Amniotic epithelial cell (primary cell): Measurements from ENCODE around the gene SPI1.
"Not testable (repeated sequence)": the region's sequence is repeated elsewhere in the genome, so short reads cannot be mapped to it uniquely, and the experiment has no call there.

Experiments
- DNase-seq: peaks from one replicate; pipeline ENCODE4 v3.0.0-alpha.2; 2010; ENCODE audit warnings: low read depth

Gene SPI1

DNA sequence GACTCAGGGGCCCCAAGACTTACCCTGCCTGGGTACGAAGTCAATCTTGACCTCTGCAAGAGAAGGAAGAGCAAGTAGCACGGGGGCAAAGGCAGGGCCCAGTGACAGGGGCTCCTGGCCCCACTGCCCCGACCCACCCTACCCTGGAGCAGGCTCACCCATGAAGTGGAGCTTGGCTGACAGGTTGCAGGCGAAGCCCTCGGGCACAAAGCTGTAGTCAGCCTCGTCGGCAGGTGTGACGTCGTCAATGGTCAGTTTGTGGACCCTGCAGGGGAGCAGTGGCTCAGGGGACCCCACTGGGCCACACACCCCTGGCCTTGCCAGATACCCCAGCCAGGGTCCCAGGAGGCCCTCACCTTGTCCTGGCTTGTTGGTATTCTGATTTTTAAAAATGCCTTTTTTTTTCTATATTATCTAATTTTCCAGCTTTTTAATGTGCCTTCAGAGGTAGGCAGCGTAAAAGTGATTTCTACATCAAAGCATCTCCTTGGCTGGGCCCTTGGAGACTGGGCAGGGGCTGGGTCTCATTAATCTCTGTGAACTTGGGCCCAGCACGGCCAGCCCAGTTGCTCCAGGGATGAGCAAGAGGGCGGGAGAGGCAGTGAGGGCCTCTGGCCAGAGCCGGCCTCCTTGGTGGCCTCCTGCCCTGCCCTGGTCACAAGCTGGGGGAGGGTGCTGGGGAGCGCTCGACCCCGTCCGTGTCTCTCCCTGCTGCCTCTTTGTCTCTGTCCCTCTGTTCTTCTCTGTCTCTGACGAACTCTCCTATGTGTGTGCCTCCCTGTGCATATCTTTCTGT is 37.2 kb downstream of the SPI1 start:
- DNase-seq = no peak

DNA sequence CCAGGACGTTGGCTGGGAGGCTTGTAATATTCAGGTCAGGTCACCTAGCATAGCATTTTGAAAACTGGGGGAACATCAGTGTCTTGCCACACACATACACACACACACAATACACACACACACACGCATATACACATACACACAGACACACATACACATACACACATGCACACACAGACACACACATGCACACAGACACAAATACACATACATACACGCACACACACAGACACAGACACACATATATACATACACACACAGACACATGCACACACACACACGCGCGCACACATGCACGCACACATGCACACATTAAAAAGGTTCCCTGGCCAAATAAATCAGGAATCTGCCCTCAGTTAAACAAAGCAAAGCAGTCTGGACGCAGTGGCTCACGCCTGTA is 38.3 kb downstream of the SPI1 start:
- DNase-seq = no peak

DNA sequence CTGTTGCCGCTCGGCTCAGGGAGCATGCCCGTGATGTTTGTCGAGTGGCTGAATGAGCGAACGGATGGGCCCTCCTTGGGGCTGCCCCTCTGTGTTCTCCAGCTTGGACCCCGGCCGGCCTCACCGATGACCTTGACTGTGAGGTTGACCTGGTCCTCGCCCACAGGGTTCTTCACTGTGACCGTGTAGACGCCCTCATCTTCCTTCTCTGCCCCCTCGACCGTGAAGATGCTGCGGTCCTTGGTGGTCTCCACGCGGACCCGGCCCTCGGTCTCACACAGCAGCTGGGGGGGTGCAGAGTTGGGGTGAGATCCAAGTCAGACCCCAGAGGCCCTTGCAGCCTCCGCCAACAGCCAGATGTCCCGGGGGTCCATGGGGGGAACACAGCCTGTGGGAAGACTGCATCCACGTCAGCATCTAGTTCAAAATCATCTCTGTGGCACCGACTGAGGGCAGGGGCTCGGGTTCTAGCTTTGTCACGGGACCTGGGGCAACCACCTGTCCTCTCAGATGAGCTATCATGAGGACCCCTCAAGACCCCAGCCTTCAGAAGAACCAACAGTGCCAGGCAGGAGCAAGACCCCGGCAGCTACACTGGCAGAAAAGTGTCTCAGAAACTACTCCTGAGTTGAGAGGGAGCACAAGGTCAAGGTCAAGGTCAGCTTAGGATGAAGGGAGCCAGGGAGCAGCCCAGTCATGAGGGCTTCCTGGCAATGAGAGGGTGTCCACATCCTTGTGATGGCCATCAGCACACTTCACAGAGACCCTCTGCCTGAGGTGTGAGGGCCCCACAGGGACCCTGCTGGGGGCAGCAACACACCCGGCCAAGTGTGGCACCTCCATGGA is 39.7 kb downstream of the SPI1 start:
- DNase-seq = no peak

DNA sequence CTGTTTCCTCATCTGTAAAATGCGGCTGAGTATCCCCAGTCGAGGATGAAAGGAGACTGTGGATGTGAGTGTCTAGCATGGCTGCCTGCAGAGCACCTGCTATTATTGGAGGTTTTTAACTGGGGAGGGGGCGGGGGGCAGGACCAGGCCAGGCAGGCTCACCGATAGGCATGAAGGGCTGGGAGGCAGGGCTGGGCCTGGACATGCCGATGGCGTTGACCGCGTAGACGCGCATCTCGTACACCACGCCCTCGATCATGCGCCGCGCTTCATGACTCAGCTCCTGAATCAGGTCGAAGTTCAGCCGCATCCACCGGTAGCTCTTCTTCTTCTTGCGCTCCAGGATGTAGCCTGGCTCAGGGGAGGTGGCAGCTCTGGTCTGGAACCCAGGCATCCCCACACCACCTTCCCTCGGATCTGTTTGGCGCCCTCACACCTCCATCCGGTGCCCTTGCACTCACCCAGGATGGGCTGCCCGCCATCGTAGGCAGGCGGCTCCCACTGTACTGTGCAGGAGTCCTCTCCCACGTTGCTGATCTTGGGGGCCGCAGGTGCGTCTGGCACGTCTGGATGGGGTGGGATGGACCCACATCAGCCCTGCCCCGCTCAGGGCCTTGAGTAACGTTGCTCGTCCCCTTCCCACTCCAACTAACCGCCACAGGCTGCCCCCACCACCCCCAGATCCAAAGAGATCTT is 41.0 kb downstream of the SPI1 start:
- DNase-seq = no peak

DNA sequence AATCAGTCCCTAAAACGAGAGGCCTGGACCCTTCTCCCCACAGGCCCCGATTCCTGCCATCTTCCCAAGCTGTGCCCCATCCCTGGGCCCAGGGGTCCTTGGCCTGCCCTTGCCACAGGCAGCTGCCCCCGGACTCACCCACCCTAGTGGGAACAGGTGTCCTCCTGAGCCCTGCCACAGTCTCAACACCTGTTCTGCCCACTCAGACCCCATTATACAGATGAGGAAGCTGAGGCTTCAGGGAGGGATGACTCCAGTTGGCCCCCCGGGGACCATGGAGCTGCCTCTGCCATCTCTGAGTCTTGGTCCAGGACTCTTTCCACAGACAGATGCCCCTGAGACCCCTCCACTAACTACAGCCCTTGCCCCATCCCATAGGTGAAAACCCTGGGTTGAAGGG is 41.8 kb downstream of the SPI1 start:
- no peak for DNase-seq

DNA sequence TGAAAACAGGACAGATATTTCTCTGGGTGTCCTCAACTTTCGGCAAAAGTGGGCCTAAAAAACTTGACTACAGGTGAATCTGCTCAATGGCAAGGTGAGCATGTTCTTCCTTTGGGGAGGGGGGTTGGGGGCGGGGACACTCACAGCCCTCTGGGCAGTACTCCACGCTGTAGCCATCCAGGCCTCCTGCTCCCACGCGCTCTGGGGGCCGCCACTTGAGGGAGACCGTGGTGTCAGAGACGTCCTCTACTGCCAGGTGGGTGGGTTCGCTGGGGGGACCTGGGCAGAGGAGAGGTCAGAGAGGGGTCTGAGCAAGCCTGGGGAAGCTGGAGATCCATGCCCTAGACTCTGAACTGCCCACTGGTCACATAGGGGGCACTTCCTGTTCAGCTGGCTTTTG is 42.6 kb downstream of the SPI1 start:
- DNase-seq = no peak

DNA sequence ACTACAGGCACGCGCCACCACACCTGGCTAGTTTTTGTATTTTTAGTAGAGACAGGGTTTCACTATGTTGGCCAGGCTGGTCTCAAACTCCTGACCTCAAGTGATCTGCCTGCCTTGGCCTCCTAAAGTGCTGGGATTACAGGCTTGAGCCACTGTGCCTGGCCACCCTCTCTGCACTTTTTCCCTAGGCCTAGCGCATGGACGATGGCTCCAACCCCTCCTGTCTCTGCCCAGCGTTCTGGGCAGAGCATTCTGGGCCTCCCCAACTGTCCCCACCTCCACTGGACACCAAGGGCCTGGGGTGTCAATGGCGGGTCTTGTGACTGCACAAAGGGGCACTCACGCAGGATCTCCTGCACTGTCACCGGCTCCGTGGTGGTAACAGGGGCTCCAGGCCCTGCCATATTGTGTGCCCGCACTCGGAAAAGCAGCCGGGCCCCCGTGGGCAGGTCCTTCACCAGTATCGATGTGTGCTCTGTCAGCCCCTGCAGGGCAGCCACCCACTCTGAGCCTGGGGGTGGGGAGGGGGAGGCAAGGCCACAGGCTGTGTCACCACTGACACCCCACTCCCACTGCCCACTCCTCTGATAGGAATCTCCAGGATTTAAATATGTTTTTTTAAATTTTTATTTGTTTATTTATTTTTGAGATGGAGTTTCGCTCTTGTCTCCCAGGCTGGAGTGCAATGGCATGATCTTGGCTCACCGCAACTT is 43.5 kb downstream of the SPI1 start:
- DNase-seq = not testable (repeated sequence)

DNA sequence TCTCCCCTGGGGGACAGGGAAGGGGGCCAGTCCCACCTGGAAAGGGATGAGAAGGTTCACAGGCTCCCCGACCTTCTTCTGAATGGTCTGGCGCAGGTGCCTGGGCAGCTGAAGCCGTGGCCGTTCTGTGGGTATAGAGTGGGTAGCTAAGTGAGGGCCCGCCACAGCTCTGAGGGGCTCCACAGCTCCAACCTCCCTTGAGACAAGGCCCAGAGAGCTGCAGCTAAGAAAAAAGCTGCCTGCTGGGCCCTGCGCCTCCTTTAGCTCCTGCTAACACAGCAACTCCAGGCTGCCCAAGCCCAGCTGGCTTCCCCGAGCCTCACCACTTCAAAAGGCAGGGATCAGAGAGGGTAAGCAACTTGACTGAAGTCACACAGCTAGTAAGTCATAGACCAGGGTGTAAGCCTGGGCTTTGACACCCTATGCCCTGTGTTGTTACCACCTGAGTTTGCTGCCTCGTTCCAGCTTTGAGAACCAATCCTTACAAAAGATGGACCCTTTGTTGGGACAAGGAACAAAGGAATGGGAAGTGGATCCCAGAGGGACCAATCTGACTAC is 44.4 kb downstream of the SPI1 start:
- DNase-seq = no peak

DNA sequence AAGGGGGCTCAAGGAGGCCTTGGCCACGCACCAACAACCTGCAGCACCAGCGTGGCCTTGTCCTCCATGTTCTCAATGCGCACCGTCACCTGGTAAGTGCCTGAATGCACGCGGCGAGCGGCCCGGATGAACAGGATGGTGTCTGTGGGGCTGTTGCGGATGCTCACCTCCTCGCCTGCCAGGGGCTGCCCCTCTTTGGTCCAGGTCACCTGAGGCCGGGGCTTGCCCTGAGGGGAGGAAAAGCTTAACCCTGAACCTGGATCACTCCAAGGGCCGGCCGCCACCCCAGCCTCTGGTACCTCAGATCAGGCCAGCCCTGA is 44.9 kb downstream of the SPI1 start:
- no peak for DNase-seq

DNA sequence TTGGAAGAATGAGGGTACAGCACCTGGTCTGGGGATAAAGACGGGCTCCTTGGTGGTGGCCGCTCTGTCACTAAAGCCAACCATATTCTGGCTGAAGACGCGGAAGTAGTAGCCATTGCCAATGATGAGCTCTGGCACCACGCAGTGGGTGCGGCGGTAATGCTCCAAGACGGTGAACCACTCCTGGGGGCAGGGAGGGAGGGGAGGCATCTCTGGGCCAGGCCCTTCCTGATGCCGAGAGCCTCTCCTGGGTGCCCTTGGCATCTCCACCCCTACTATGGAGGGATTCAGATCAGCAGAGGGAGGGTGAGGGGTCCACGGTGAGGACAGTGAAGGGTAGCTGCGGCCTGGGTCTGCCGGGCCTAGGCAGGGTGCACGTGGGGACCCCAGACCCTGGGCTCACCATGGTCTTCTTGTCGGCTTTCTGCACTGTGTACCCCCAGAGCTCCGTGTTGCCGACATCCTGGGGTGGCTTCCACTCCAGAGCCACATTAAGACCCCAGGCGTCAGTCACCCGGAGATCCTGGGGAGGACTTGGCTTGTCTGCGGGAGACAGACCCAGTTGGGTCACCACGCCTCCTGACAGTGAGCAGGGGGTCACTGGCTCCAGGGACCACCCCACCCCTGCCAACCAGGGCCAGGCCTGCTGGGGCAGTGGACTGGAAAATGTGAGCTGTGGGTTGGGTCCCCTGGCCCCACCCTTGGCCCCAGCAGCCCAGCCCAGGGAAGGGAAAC is 45.4 kb downstream of the SPI1 start:
- no peak for DNase-seq

DNA sequence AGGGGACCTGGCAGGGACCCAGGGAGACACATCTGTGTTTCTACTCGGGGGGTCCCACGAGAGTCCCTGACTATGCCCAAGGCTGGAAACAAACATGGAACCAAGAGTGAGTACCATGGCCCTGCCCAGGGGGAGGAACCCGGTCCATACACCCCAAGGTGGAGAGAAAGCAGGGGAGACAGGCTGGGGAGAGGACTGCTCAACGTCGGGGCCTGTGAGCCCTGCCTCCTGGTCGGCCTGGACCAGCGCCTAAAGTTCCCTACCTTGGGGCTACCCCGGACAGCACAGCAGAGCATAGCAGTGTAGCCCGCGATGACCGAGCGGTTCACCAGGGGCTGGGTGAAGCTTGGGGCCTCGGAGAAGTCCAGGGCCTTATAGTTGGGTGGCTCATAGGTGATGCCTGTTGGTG is 46.0 kb downstream of the SPI1 start:
- no peak for DNase-seq

DNA sequence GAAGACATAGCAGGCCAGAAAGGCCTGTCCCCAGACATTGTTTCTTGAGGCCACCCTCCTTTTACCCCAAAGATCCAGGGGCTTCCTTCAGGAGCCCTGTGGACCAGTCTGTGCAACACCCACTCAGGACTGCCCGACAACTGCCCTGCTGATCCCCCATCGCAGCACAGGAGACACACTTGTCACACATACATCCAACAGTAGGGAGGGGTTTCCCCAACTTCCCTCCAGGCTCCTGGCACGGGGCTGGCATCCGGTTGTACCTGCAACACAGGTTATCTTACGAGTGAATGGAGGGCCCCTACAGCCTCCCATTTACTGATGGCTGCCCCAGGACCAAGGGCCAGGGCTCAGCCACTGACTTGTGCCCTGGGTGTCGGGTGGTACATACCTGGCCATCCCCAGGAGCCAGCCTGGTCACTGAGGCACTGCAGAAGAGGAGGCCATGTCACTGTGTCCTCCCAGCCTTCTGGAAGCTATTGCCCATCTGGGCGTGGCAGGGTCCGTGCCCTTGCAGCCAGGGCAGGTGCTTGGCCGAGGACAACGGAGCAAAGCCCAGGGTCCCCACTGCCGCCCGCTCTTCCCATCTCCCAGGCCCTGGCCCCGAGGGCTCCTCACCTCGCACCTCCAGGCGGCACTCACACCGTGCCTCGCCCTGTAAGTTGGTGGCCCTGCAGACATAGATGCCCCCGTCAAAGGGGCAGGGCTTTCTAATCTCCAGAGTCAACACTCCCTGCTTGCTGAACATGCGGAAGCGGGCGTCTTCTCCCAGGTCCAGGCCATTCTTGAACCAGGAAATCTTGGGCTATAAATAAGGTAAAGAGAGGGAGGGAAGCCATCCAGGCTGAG is 46.7 kb downstream of the SPI1 start:
- no peak for DNase-seq

DNA sequence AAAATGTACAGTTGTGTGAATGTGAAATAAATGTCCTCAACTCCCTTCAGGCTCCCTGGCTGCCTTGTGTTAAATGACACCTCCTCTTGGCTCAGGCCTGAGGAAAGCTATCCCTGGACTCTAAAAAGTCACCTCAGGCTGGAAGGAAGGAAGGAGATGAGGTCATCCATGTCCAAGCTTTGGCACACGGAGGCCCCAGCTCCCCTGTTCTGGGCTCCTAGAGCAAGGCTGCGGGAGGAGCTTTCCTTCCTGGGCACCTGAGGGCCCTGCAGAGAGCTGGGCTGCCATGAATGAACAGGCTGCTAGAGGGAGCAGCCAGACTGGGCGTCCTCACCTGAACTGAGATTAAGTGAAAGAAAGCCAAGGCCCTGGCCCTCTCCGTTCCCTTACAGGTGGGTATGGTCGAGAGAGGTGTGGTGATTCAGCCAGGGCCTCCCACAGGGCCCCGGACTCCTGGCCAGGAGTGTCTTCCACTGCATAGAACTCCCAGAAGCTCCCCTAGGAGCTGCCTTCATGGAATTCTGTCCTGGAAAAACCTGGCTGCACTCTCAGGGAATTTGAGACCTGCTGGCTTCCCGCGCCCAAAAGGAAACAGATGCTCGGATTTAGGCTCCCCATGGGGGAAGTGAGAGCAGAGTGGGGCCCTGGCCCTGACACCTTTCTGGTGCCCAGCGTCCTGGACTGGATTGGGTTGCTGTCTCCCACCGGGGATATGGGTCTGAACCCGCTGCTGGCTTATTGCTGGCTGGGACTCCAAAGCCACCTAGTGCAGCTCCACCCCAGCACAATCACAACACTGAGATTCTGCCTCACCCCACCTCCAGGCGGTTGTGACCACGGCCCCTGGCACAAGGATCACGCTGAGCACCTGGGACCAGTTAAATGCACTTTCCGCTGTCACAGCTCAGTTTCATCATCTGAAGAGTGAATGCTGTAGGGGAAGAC is 48.1 kb downstream of the SPI1 start:
- DNase-seq = no peak

DNA sequence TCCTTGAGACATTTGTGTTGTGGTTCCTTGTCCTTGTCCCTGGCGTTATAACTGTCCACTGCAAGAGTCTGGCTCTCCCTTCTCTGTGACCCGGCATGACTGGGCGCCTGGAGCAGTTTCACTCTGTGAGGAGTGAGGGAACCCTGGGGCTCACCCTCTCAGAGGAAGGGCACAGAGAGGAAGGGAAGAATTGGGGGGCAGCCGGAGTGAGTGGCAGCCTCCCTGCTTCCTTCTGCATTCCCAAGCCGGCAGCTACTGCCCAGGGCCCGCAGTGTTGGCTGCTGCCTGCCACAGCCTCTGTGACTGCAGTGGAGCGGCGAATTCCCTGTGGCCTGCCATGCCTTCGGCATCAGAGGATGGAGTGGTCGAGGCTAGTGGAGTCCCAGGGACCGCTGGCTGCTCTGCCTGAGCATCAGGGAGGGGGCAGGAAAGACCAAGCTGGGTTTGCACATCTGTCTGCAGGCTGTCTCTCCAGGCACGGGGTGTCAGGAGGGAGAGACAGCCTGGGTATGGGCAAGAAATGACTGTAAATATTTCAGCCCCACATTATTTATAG is 48.8 kb downstream of the SPI1 start:
- DNase-seq = no peak

DNA sequence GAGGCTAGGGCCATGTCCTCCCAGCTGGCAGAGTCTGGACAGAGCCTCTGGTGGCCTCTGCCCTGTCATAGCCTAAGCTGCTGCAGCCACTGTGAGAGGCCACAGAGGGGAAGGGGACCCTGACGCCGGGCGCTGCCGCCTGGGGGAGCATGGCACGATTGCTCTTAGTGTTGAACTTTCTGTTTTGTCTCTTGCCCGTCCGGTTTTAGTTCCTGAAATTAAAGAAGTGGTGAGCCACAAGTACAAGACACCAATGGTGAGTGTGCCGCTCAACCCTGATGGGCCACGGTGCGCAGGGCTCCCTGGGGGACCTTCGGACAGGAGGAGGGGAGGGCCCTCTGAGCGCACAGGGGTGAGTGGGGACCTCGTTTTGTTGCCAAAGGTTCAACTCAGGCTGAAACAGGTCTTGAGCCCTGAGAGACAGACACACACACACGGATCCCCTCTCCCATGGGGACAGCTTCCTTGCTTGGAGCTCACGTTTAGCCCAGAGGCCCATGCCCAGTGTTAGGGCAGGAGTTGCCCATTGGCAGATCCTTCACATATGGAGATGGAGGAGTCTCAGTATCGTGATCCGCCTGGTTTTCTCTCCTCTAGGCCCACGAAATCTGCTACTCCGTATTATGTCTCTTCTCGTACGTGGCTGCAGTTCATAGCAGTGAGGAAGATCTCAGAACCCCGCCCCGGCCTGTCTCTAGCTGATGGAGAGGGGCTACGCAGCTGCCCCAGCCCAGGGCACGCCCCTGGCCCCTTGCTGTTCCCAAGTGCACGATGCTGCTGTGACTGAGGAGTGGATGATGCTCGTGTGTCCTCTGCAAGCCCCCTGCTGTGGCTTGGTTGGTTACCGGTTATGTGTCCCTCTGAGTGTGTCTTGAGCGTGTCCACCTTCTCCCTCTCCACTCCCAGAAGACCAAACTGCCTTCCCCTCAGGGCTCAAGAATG is 49.6 kb downstream of the SPI1 start:
- DNase-seq = no peak

DNA sequence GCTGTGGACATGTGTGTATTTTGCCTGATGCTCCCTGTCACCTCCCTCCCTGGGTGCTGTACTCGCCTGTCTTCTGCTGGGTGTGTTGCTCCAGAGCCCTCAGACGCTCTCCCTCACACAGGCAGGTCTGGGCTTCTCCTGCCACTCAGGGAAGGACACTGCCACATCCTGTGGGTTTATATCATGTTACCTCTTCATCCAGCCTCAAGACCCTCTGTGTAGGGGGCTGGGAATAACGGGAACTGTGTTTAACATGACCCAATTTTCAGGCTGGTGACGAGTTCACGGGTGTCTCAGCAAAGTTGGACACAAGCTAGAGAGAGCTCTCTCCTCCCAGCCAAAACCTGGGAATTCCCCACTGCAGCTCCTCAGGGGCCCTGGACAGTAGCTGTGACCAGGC is 50.4 kb downstream of the SPI1 start:
- no peak for DNase-seq

DNA sequence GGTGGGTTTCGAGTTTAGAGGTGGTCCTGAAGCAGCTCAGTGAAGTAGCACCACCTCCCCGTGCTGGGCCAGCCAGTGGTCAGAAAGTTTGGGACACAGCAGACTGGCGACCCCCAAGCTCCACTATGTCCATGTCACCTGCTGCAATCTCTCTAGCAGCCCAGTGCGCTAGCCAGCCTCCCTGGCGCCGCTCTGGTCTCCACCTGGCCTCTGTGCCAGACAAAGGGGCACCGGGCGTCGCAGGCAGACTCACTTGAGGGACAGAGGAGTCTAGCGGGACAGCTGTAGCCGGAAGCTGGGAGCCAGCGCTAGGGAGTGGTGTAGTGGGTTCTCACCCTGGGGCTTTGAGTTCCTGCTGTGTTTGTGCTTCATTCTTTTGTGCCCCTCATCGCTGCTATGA is 51.3 kb downstream of the SPI1 start:
- no peak for DNase-seq

DNA sequence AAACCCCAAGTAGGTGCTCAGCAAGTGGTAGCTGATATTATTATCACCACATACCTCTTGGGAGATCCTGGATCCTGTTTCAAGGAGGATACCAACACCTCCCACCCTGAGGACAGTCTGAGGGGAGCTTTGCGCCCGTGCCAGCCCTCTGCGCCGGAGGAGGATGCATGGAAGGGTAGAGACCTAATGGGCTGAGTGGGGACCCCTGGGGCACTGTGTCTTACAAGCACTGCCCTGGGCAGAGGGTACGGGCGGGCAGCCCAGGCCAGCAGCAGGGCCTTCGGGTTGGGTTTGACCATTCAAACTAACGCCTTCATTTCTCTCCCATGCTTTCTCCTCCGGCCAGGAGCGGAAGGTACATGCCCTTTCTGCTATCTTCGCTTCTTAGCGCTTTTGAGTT is 52.1 kb downstream of the SPI1 start:
- DNase-seq = no peak
